ENCODE results near the gene FZR1.
"Not testable (repeated sequence)": the region's sequence is repeated elsewhere in the genome, so short reads cannot be mapped to it uniquely, and the experiment has no call there.

FZR1 gene

DNA sequence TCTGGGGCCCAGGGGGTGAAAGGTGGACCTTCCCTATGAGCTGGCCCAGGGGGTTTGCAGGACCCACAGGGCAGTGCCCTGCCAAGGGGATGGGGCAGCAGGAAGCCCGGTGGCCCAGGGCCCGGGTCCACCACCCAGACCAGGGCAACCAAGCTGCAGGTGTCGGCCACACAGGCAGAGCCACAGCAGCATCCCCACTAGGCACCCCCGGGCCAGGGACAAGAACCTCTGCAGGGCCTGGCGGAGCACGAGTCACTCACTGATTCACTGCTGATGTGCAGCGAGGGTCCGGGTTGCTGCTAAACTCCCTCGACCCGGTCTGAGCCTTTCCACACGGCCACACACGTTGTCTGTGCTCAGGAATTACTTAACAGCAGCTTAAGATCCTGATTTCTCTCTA lies 8.8 kb downstream of the FZR1 start:
- DNase-seq (ENCODE audit: low spot score), result no peak

DNA sequence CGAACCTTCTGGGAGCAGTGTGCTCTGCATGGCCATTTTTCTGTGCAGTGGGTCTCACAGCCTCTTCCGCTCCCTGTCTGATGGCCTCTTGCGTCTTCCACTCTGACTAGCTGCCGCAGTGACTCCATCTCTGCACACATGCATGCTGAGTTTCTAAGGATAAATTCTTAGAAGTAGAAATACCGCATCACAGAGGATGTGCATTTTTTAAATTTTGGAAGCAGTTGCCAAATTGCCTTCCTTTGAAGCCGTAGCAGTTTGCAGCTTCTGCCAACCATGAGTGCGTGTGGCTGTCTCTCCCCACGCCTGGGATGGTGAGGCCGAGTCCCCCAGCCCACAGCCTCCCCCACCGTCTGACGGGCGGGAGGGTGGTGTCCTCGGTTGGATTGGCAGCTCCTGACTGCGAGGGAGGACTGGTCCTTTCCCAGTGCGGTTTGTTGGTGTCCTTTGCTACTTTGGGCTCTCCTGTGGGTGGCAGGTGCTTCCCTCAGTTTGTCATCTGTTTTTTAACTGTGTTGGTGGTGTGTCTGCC lies 9.8 kb downstream of the FZR1 start:
- DNase-seq (ENCODE audit: low spot score), result no peak

DNA sequence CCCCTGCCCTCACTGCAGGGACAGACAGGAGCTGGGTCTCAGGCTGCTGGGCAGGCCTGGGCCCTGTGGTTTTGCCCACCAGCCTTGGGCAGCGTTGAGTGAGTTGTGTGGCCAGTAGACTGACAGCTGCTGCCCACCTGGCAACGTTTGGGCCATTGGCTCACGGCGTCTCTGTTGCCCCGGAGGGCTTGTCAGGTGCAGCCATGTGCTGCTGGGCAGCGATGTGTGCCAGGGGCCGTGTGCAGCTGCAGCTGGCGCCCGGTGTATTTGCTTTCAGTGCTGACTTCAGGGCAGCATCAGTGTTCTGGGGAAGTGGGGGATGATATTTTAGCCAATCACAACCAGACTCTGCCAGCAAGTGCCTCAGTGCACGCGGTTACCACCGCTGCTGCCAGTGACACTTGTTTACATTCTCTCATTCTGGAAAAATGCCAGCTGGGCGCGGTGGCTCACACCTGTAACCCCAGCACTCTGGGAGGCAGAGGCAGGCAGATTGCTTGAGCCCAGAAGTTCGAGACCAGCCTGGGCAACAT lies 10.6 kb downstream of the FZR1 start:
- DNase-seq (ENCODE audit: low spot score), result peak; percentile 65

DNA sequence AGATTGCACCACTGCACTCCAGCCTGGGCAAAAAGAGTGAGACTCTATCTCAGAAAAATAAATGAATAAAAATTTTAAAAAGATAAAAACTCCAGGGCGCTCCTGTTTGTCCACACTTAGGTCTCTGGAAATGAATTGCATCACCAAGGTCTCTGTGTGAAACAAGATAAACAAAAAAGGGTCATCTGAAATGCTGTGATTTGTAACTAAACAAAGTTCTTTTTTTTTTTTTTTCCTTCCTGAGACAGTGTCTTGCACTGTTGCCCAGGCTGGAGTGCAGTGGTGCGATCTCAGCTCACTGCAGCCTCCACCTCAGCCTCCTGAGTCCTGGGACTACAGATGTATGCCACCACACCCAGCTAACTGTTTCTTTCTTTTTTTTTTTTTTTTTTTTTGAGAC lies 11.5 kb downstream of the FZR1 start:
- no peak for DNase-seq (ENCODE audit: low spot score)

DNA sequence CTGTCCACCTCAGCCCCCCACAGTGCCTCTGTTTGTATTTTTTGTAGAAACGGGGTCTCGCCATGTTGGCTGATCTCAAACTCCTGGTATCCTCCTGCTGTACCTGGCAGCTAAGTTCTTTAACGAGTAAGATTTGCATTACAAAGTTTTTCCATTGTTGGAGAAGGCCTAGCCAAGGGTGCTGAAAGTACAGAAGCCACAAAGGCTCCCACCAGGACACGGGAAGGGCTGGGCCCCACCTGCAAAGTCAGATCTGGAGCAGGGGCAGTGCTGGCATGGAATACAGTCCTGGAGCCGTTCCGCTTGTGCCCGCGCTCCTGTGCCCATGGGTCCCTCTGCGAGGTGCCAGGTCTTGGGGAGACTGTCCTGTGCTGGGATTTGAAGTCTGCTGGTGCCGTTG lies 12.1 kb downstream of the FZR1 start:
- DNase-seq (ENCODE audit: low spot score), result no peak

DNA sequence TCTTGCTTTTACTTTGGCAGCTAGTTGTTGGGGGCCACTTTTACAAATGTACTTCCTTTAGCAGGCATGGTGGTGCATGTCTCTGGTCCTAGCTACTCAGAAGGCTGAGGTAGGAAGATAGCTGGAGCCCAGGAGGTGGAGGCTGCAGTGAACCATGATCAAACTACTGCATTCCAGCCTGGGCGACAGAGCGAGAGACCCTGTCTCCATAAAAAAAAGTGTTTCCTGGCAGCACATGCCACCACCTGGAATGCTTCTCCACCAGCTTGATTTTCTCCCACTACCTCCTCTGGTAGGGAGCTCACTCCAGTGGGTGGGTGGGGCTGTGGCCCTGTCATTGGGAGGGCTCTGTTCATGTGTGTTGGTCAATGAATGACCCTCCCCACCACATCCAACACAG lies 12.5 kb downstream of the FZR1 start:
- no peak for DNase-seq (ENCODE audit: low spot score)

DNA sequence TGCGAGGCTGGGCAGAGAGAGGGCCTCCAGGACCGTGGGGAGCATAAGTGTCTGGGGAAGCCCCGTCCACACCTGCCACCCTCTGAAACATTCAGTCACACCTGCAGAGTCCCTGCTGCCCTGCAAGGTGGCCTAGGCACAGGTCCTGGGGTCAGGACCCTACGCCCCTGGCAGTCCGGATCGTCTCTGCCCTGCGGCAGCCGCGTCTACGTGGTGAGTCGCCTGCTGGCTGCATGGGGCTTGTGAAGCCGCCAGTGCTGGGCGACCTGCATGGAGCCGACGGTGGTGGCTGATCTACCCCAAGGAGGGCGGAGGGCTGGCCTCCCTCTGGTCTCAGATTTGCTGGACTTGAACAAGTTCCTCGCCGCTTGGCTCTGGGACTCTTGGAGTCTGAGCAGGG lies 13.0 kb downstream of the FZR1 start:
- DNase-seq (ENCODE audit: low spot score), result no peak

DNA sequence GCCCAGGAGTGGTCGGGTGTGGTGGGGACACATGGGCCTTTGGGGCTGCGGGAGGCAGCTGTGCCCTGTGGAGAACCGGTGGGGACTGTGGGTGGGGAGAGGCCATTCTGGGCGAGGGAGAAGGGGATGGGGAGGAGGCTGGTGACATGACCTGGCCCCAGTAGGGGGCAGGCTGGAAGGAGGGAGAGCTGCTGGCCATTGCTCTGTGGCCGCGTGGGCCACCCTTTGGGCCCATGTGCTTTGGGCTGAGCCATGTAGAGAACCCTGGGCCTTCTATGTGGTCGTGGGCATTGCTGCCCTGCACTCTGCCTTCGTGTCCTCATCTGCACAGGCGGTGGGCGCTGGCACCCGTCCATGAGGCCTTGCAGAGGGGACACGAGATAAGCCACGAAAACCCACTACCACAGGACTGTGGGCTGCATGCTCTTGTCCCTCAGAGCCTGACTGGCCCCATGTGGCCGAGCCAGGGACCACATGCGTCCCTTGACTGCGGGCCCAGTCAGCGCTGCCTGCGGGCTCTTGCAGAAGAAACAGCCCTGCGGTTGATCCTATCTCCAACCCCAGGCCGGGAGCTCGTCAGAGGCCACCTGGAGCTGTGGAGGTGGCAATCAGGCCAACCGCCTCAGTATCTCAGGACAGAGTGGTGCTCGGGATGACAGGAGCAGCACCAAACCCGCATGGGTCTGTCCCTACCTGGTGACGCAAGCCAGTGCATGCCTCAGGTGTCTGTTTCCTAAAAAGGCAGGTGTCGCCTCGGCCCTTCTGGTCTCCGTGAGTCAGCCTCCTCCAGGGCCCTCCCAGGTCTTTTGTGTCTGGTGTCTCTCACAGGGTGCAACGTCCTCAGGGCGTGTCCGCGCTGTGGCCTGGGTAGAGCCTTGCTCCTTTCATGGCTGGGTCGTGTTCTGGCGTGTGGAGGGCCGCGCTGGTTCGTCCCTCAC lies 14.3 kb downstream of the FZR1 start:
- DNase-seq (ENCODE audit: low spot score), result no peak

DNA sequence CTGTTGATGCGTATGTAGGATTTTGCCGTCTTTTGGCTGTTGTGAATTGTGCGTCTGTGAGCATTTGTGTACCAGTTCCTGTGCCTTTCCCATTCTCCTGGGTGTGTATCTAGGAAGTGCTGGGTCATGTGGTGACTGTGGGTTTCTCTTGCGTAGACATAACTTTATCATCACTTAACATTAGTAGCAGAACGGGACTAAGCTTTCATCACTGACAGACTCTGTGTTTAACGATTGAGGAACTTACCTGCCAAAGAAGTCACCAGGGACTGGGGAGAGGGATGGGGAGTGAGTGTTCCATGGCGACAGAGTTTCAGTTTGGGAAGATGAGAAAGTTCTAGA lies 15.0 kb downstream of the FZR1 start:
- no peak for DNase-seq (ENCODE audit: low spot score)

DNA sequence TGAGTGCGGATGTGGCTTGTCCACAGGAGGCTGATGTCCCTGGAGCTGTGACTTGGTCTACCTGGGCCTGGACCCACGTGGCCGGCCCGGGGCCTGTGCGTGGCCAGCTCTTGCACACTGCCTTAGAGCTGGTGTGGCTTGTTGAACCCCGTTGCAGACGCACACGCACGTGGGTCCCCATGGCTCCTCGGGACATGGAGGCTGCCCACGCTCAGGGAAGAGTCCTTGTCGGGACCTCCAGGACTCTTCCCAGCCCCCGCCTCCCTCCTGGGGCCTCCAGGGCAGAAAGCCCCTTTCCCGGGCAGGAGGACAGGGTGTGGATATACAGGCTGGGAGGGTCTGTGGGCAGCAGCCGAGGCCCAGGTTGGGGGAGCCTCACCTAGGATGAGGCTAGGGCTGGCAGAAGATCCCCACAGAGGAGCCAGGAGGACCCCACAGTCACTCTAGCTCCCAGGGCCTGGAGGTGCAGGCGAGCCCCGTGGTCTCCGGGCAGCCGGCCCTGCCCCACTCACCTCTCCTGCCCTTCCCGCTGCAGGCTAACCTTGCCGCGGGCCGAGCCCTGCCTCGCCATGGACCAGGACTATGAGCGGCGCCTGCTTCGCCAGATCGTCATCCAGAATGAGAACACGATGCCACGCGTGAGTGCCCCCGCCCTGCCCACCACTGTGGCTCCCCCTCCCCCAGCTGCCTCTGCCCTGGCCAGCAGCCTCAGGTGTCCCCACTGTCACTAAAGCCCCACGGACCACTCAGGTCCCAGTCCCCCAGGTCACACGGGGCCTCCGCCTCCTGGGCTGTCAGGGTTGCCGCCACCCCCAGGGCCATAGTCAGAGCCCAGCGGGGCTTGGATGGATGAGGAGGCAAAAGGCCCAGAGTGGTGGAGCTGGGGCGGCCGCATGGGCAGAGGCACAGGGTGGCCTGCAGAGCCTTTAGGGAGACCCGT lies 16.6 kb downstream of the FZR1 start:
- DNase-seq (ENCODE audit: low spot score), result no peak

DNA sequence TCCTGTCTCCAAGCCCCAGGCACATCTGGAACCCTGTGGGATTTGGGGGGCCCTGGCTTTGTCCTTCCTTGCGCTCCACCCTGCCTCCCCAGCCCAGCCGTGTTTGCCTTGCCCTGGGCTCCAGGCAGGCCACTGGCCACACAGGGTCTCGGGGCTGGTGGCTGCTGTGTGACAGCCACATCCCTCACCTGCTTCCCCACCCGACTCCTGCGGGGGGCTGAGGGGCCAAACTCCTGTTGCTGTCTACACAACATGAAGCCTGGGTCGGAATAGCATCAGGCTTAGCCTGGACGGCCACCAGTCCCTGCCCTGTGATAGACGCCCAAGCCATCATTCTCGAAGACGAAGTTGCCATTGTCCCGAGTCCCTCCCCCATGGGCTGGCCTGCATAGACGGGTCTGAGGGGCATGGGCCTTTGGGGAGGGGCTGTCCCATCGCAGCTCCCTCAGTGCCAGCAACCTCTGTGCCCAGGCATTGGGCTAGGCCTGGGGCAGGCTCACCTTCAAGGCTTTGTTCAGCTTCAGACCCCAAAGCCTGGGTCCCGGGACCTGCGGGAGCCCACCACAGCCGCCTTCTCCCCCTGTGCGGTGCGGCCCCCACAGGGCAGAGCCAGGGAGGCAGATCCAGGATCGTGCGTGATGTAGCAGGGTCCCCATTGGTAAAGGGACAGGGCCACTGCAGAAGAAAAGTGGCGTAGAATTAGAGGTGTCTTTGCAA lies 17.4 kb downstream of the FZR1 start:
- DNase-seq (ENCODE audit: low spot score), result no peak

DNA sequence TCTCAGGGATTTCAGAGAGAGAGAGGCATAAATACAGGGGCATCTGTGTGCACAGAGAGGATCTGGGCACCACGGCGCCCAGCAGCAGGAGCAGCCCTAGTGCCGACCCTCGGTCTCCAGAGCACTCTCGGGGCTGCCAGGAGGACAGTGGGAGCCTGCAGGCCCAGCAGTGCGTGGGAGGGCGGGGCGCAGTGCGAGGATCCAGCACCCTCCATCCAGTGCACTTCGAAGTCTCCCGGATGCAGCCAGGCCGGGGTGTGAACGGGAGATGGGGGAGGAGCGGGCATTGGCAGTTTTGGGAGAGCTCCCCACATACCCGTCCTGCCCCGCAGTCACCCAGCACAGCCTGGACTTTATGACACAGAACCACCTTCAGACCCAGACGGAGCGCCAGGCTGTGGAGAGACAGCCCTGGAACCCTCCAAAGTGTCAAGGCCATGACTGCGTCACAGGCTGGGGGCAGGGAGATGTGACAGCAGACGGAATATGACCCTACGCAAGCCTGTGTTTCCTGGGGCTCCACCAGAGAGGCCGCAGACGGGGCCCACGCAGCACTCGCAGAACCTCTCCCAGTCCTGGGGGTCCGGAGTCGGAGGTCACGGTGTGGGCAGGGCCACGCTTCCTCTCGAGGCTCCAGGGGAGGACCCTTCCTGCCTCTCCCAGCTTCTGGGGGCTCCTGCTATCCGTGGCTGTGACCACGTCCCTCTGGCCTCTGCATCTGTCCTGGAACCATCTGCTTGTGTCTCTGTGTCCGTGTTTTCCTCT lies 18.1 kb downstream of the FZR1 start:
- no peak for DNase-seq (ENCODE audit: low spot score)

DNA sequence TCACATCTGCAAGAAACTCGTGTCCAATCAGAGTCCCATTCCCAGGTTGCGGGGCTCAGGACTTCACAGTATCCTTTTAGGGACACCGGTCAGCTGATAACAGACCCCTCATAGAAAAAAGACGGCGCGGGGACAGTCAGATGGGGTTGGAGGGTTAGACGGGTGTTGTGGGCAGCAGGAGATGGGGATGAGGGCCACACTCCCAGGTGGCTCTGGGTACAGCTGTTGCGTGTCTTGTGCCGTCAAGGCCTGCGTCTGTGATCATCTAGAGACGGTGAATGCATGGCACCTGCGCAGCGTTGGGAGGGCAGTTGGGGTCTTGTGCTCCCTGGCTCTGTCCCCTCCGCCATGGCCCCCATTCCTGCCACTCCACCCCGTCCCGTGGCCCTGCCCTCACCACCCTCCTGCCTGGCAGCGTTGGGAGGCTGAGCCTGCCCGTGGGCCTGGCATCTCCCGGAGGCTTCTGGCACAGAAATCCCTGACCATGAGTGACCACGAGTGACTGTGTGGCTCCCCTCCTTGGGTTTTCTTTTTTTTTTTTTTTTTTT lies 18.9 kb downstream of the FZR1 start:
- no peak for DNase-seq (ENCODE audit: low spot score)

DNA sequence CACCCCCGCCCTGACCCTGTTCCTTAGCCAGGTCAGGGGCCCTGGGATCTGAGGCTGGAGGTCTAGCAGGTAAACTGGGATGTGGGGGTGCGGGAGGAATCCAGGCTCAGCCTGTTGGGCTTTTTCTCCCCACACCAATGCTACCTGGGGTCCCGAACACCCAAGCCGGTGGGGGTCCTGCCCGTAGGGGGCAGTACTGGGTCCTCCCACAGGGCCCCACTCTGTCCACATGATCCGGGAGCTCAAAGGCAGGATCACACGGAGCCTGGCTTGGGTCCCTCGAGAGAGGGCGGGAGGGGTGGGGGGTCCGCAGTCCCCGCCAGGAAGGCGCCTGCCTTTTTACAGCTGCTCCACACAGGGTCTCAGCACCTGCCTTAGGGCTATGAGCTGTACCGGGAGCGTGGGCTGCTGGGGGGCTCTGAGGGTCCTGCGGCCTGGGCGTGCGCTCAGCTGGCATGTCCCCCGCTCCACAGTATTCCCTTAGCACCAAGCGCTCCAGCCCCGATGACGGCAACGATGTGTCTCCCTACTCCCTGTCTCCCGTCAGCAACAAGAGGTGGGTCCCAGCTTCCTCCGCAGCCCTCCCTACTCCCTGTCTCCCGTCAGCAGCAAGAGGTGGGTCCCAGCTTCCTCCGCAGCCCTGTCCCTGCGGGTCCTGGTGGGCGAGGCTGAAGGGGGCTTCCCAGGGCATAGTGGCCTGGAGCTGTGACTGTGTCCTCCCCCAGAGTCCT lies 20.6 kb downstream of the FZR1 start:
- no peak for DNase-seq (ENCODE audit: low spot score)

DNA sequence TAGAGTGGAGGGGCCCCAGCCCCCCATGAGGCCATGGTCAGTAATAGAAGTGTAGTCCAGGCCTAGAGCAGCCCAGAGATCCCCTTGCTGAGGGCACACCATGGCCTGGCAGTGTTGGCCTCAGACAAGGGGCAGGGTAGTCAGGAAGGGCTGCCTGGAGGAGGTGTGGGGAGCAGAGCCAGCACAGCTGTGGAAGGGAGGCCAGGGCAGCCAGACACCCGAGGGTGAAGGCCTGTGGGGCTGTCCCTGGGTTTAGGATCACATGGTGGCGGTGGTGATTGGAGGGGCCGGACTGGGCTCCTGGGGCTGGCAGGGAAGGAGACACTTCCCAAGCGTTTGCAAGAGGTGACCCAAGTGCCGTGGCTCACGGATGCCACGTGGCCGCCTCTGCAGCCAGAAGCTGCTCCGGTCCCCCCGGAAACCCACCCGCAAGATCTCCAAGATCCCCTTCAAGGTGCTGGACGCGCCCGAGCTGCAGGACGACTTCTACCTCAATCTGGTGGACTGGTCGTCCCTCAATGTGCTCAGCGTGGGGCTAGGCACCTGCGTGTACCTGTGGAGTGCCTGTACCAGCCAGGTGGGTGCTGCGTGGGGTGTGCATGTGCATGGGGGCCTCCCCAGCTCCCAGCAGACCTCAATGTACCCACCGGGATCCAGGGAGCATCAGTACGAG lies 21.3 kb downstream of the FZR1 start:
- no peak for DNase-seq (ENCODE audit: low spot score)

DNA sequence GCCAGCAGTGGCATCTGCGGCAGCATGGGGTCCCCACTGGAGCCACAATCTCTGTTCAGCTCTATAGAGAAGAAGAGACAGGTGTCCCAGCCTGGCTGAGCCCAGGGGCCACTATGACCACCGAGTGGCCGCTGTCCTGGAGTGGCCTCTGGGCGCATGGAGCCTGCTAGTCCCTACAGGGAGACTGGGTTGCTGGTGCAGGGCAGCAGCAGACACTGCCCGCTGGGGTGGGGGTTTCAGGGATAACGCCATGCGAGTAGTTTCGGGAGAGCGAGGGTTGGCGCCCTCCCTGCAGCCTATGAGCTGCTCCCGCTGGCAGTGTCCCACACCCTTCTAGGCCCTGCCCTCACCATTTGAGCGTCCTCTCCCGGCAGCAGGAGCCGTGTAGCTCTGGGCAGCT lies 22.0 kb downstream of the FZR1 start:
- DNase-seq (ENCODE audit: low spot score), result no peak

DNA sequence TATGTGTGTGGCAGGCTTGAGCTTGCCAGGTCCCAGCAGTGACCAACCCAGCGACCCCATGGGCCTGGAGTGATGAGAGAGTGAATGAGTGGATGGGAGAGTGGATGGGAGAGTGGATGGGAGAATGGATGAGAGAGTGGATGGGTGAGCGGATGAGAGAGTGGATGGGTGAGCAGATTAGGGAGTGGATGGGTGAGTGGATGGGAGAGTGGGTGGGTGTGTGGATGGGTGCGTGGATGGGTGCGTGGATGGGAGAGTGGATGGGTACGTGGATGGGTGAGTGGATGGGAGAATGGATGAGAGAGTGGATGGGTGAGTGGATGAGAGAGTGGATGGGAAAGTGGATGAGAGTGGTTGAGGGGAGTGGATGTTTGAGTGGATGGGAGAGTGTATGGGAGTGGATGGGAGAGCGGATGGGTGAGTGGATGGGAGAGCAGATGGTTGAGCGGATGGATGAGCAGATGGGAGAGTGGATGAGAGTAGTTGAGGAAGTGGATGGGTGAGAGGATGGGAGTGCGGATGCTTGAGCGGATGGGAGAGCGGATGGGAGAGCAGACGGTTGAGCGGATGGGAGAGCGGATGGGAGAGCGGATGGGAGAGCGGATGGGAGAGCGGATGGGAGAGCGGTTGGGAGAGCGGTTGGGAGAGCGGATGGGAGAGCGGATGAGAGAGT lies 22.6 kb downstream of the FZR1 start:
- no peak for DNase-seq (ENCODE audit: low spot score)

DNA sequence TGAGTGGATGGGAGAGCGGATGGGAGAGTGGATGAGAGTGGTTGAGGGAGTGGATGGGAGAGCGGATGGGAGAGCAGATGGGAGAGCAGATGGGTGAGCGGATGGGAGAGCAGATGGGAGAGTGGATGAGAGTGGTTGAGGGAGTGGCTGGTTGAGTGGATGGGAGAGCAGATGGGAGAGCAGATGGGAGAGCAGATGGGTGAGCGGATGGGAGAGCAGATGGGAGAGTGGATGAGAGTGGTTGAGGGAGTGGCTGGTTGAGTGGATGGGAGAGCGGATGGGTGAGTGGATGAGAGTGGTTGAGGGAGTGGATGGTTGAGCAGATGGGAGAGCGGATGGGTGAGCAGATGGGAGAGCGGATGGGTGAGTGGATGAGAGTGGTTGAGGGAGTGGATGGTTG lies 23.2 kb downstream of the FZR1 start:
- DNase-seq (ENCODE audit: low spot score), result not testable (repeated sequence)

DNA sequence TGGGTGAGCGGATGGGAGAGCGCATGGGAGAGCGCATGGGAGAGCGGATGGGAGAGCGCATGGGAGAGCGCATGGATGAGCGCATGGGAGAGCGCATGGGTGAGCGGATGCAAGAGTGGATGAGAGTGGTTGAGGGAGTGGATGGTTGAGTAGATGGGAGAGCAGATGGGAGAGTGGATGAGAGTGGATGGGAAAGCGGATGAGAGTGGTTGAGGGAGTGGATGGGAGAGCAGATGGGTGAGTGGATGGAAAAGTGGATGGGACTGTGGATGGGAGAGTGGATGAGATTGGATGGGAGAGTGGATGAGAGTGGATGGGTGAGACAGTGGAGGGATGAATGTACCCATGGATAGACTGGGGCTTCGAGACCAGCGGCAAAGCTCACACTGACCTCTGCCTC lies 24.3 kb downstream of the FZR1 start:
- no peak for DNase-seq (ENCODE audit: low spot score)
